Testis (tissue), 3 donors: ENCODE data around the gene VAX1. TPM values are rescaled to one million over a fixed set of nuclear protein-coding genes. Genes with fewer than 3 reads are reported as not detected.

ENCODE experiments used
- DNase-seq: peaks from one replicate; pipeline ENCODE4 v3.0.0-alpha.2; 2019
- H3K27ac ChIP-seq, 2 donors: fragments of 200-600 bp; sonication (generic); one replicate each; pipeline ENCODE4 v1.5.1; 2019
- H3K27me3 ChIP-seq: fragments of 200-600 bp; sonication (generic); one replicate; pipeline ENCODE4 v1.5.1; 2019
- H3K36me3 ChIP-seq: fragments of 200-600 bp; sonication (generic); one replicate; pipeline ENCODE4 v1.5.1; 2017; ENCODE audit warnings: low read depth; ENCODE audit errors: missing control alignments
- H3K4me1 ChIP-seq: fragments of 200-600 bp; sonication (generic); one replicate; pipeline ENCODE4 v1.5.1; 2019
- H3K4me3 ChIP-seq, 2 donors: fragments of 200-600 bp; sonication (generic); one replicate each; pipeline ENCODE4 v1.5.1; 2017 to 2019
- H3K9me3 ChIP-seq: fragments of 200-600 bp; sonication (generic); one replicate; pipeline ENCODE4 v1.5.1; 2017
- CTCF ChIP-seq, 3 experiments: fragments of 450-650 bp in 2 of 3; fragments of 200-600 bp in 1 of 3; sonication (generic) in 1 of 3; IDR thresholded peaks; one replicate each; pipeline ENCODE4 v1.5.1; 2016 to 2019; ENCODE audit warnings: antibody characterized with exemption in 3 of 3, mild to moderate bottlenecking in 2 of 3, moderate library complexity in 1 of 3
- POLR2A ChIP-seq: fragments of 450-650 bp; IDR thresholded peaks from one replicate; pipeline ENCODE4 v1.6.1; 2017; ENCODE audit warnings: antibody characterized with exemption, mild to moderate bottlenecking, moderate library complexity
- WGBS, 2 donors: methylation state at CpG; one replicate each; pipeline ENCODE4 v1.1.5; 2018; 5-methylcytosine and 5-hydroxymethylcytosine counted together
- intact Hi-C: fragments of 100-400 bp; cut with DNase I; formaldehyde crosslinking; loops from one replicate; pipeline ENCODE4 v1.15.1; 2023; ENCODE audit warnings: low total_unique reads
- polyA plus RNA-seq: library from polyadenylated mRNA; stranded (reverse); fragments of 350-450 nt; fragmentation: Illumina TruSeq; extraction: RNeasy Lipid Tissue Mini Kit (QIAGEN cat#74804); gene quantifications from one replicate; pipeline ENCODE4 v1.2.3, GENCODE V29; 2014; ENCODE audit warnings: low read depth, low replicate concordance; ENCODE audit not compliant: insufficient read depth
- total RNA-seq, 2 donors: library from RNA; depleted of rRNA; stranded (reverse); fragments of >200 nt; gene quantifications; one replicate each; pipeline ENCODE4 v1.2.3, GENCODE V29; 2016

VAX1 gene
- total and polyA plus RNA-seq, 3 donors from 2014 or later, result 0.47 to 0.71 (median 0.56) TPM

GRCh38 chr10:117163954-117164548, 26.0 kb upstream of the VAX1 start:
- Histone ChIP-seq H3K27me3 (peaks cover 8% of the 10 kb centered on the region), H3K4me1 (peaks cover 11% of the 10 kb centered on the region), H3K27ac (no peak overlapping the region), H3K9me3 (no peaks in the 10 kb centered on the region), H3K36me3 (no peaks in the 10 kb centered on the region), H3K4me3 (peak overlapping the region in 1 of 2 donors; percentile 15)
- WGBS, 2 donors, result 17 to 18% methylated on average over 16 of the region's 16 CpGs
- no peak for DNase-seq
- TF ChIP-seq CTCF (IDR thresholded peaks at IDR 0.05), result no peak
- no peak for TF ChIP-seq POLR2A
- intact Hi-C loops, result no loop called here

- Histone ChIP-seq H3K27me3 (peaks cover 8% of the 10 kb centered on the region), H3K36me3 (no peaks in the 10 kb centered on the region)
- intact Hi-C loops, result no loop called here
Observed at GRCh38 chr10:117163061-117163953, 25.2 kb upstream of the VAX1 start.

GRCh38 chr10:117162093-117163060, 24.3 kb upstream of the VAX1 start:
- Histone ChIP-seq H3K4me3 (peak overlapping the region; percentile 2 to 15), H3K36me3 (no peaks in the 10 kb centered on the region), H3K4me1 (peaks cover 11% of the 10 kb centered on the region), H3K9me3 (no peaks in the 10 kb centered on the region), H3K27me3 (peaks cover 8% of the 10 kb centered on the region), H3K27ac (no peak overlapping the region)
- TF ChIP-seq POLR2A, result no peak
- no peak for TF ChIP-seq CTCF (IDR thresholded peaks at IDR 0.05)
- no peak for DNase-seq
- WGBS, 2 donors, result 6% methylated on average over 25 to 39 of the region's 39 CpGs
- intact Hi-C loops, result no loop called here

More at GRCh38 chr10:117163061-117163953, 25.2 kb upstream of the VAX1 start:
- Histone ChIP-seq H3K27ac (no peak overlapping the region), H3K9me3 (no peaks in the 10 kb centered on the region), H3K4me1 (peaks cover 11% of the 10 kb centered on the region), H3K4me3 (peak overlapping the region; percentile 2 to 15)
- 4 to 13% methylated on average over 12 to 69 of the region's 82 CpGs for WGBS, 2 donors
- DNase-seq, result no peak
- TF ChIP-seq POLR2A (no peak), CTCF (IDR thresholded peaks at IDR 0.05) (no peak)

- no peaks in the 10 kb centered on the region for H3K9me3 ChIP-seq
- no peak for TF ChIP-seq CTCF (IDR thresholded peaks at IDR 0.05)
- TF ChIP-seq POLR2A, result no peak
- intact Hi-C loops, result no loop called here
- WGBS, 2 donors, result 29 to 30% methylated on average over 6 of the region's 6 CpGs
- peaks cover 11% of the 10 kb centered on the region for H3K4me1 ChIP-seq
- H3K27me3 ChIP-seq, result peaks cover 8% of the 10 kb centered on the region
- no peak overlapping the region for H3K27ac ChIP-seq
- DNase-seq, result no peak
- no peak overlapping the region for H3K4me3 ChIP-seq
- H3K36me3 ChIP-seq, result no peaks in the 10 kb centered on the region
Observed at GRCh38 chr10:117161386-117162033, 23.4 kb upstream of the VAX1 start.
